ENCODE measurements around the gene ABHD14A.

Gene ABHD14A

GRCh38 chr3:51982838-51983577 is 8.1 kb downstream of the ABHD14A start, which contains the start of gene ACY1:
Gene ACY1, plus strand, starts transcription at chr3:51983535. Its CDS starts 530 bp downstream, at chr3:51984065.
- Histone ChIP-seq H3K4me2 (ENCODE audit: low read depth, low read length) (peak within 1 kb of the TSS; percentile 94), H3K9me2 (replicated peaks; ENCODE audit: insufficient read depth, low read length) (no peaks in the 10 kb centered on the region), H3K27me3 (replicated peaks; ENCODE audit: insufficient read depth, low read length) (no peaks in the 10 kb centered on the region), H3F3A (ENCODE audit: insufficient read depth, low read length) (peaks cover 22% of the 10 kb centered on the region), H2AFZ (ENCODE audit: low read length) (peak within 1 kb of the TSS; percentile 93), H3K9ac (ENCODE audit: low read length) (peak within 1 kb of the TSS; percentile 79), H3K36me3 (replicated peaks; ENCODE audit: insufficient read depth, low read length) (no peaks in the 10 kb centered on the region), H4K20me1 (ENCODE audit: insufficient read depth, low read length) (no peaks in the 10 kb centered on the region), H3K27ac (ENCODE audit: low read length) (peak within 1 kb of the TSS; percentile 75), H3K4me3 (ENCODE audit: low read length) (peak within 1 kb of the TSS; percentile 90), H3K79me2 (ENCODE audit: low read length) (peaks cover 8% of the 10 kb centered on the region), H3K4me1 (ENCODE audit: low read length) (no peaks in the 10 kb centered on the region), H3K9me3 (replicated peaks; ENCODE audit: insufficient read depth, low read length) (no peaks in the 10 kb centered on the region)
- no peak for TF ChIP-seq EZH2 (optimal IDR thresholded peaks at IDR 0.05; ENCODE audit: low read depth, low read length)
- no peak for TF ChIP-seq EZH2phosphoT487 (IDR thresholded peaks at IDR 0.05; ENCODE audit: low read length)
- TF ChIP-seq CTCF (IDR thresholded peaks at IDR 0.05; ENCODE audit: low read length): no peak
- peak; percentile 86 for DNase-seq

GRCh38 chr3:51983578-51984268 is 8.9 kb downstream of the ABHD14A start:
- Histone ChIP-seq H3K4me2 (ENCODE audit: low read depth, low read length) (peak overlapping the region; percentile 94), H3K36me3 (replicated peaks; ENCODE audit: insufficient read depth, low read length) (no peaks in the 10 kb centered on the region), H3K9me2 (replicated peaks; ENCODE audit: insufficient read depth, low read length) (no peaks in the 10 kb centered on the region), H3K9me3 (replicated peaks; ENCODE audit: insufficient read depth, low read length) (no peaks in the 10 kb centered on the region), H2AFZ (ENCODE audit: low read length) (peak overlapping the region; percentile 93), H3K27me3 (replicated peaks; ENCODE audit: insufficient read depth, low read length) (no peaks in the 10 kb centered on the region), H4K20me1 (ENCODE audit: insufficient read depth, low read length) (no peaks in the 10 kb centered on the region), H3K9ac (ENCODE audit: low read length) (peak overlapping the region; percentile 79), H3K4me1 (ENCODE audit: low read length) (no peaks in the 10 kb centered on the region), H3F3A (ENCODE audit: insufficient read depth, low read length) (peaks cover 22% of the 10 kb centered on the region), H3K79me2 (ENCODE audit: low read length) (peaks cover 8% of the 10 kb centered on the region), H3K27ac (ENCODE audit: low read length) (peak overlapping the region; percentile 75; the same call in 1 of the 2 replicates), H3K4me3 (ENCODE audit: low read length) (peak overlapping the region; percentile 90)
- TF ChIP-seq EZH2phosphoT487 (IDR thresholded peaks at IDR 0.05; ENCODE audit: low read length) (no peak), EZH2 (optimal IDR thresholded peaks at IDR 0.05; ENCODE audit: low read depth, low read length) (no peak), CTCF (IDR thresholded peaks at IDR 0.05; ENCODE audit: low read length) (no peak)
- DNase-seq: no peak

- Histone ChIP-seq H2AFZ (ENCODE audit: low read length) (no peak overlapping the region), H3K4me3 (ENCODE audit: low read length) (no peak overlapping the region), H3K27ac (ENCODE audit: low read length) (no peak overlapping the region), H3K9me3 (replicated peaks; ENCODE audit: insufficient read depth, low read length) (no peaks in the 10 kb centered on the region), H3K36me3 (replicated peaks; ENCODE audit: insufficient read depth, low read length) (no peaks in the 10 kb centered on the region), H3K27me3 (replicated peaks; ENCODE audit: insufficient read depth, low read length) (no peaks in the 10 kb centered on the region), H3K4me1 (ENCODE audit: low read length) (no peaks in the 10 kb centered on the region), H4K20me1 (ENCODE audit: insufficient read depth, low read length) (no peaks in the 10 kb centered on the region), H3F3A (ENCODE audit: insufficient read depth, low read length) (peaks cover 27% of the 10 kb centered on the region), H3K9me2 (replicated peaks; ENCODE audit: insufficient read depth, low read length) (no peaks in the 10 kb centered on the region), H3K4me2 (ENCODE audit: low read depth, low read length) (no peak overlapping the region), H3K79me2 (ENCODE audit: low read length) (peaks cover 8% of the 10 kb centered on the region), H3K9ac (ENCODE audit: low read length) (no peak overlapping the region)
- TF ChIP-seq EZH2phosphoT487 (IDR thresholded peaks at IDR 0.05; ENCODE audit: low read length) (no peak), CTCF (IDR thresholded peaks at IDR 0.05; ENCODE audit: low read length) (no peak), EZH2 (optimal IDR thresholded peaks at IDR 0.05; ENCODE audit: low read depth, low read length) (no peak)
- no peak for DNase-seq
Observed at GRCh38 chr3:51984269-51984647, 9.4 kb downstream of the ABHD14A start.

Measured in MM.1S (cell line).